Medulla oblongata (tissue), 1 donor: Measurements from ENCODE around the gene HIRIP3.

Experiments used
- DNase-seq: peaks from one replicate; pipeline ENCODE4 v3.0.0-alpha.2; 2015; ENCODE audit errors: extremely low spot score

The HIRIP3 gene

GRCh38 chr16:29983420-29984136, 11.8 kb downstream of the HIRIP3 start:
- no peak for DNase-seq

GRCh38 chr16:29982560-29983419, 12.6 kb downstream of the HIRIP3 start:
- DNase-seq: no peak

DNA sequence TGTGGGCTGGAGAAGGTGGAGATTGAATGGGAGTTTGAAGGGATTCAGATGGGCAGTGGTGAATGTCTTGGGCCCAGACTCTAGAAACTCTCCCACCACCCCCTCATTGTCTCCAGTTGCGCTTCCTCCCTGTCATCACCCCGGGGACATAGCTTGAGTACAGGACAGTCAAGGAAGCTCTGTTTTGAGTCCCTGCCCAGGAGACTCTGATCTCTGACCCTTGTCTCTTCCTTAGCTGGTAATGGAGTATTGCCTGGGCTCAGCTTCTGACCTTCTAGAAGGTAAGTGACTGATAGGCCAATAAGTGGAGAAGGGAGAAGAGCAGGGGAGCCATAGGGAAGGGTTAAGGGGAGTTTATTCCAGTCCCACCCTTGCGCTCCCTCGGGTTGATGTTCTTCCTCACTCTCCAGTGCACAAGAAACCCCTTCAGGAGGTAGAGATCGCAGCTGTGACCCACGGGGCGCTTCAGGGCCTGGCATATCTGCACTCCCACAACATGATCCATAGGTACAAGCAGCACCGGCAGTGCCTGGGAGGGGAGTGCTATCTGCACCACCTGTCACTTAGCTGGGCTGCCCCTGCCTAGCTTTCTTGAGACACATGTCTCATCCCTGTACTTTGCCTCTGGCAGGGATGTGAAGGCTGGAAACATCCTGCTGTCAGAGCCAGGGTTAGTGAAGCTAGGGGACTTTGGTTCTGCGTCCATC, 16.7 kb downstream of the HIRIP3 start:
- DNase-seq: no peak

DNA sequence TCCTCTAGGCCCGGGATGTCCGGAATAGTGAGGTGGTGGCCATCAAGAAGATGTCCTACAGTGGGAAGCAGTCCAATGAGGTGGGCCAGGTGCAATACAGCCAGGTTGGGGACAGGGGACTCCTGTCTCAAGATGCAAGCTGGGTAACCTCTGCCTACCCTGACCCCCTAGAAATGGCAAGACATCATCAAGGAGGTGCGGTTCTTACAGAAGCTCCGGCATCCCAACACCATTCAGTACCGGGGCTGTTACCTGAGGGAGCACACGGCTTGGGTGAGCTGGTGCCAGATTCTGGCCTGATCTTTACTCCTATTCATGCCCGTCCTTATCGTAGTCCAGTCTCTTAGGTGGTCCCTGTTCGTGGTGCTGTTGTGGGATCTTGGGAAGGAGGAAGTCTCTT, 17.3 kb downstream of the HIRIP3 start:
- DNase-seq: no peak

GRCh38 chr16:29977063-29977825, 18.2 kb downstream of the HIRIP3 start:
- DNase-seq: no peak

- no peak for DNase-seq
These were observed 19.5 kb downstream of the HIRIP3 start for GRCh38 chr16:29975811-29976511.

DNA sequence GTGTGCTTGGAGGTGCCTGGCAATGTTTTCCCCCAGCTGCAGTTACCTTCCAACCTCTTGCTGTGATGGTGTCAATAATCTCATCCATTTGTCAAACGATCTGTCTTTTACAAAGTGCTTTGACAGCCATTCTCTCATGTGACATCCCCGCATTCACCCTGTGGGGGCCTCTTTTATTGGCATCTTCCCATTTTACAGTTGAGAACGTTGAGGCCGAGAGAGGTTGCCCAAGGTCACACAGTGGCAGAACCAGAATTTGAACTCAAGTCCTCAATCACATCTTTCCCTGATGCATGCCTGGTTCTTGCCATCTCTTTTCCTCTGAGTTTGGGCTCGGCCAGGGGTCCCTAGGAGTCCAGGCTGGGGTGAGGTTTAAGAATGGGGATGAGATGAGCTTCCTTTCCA, 20.3 kb downstream of the HIRIP3 start:
- DNase-seq: no peak

- DNase-seq: peak; percentile 20
These were observed 20.9 kb downstream of the HIRIP3 start for GRCh38 chr16:29974291-29975133.

- DNase-seq: peak; percentile 99
These were observed 21.8 kb downstream of the HIRIP3 start, which contains the start of gene TAOK2 for GRCh38 chr16:29973384-29974246. TAOK2 (plus strand) TSS chr16:29973868; CDS start chr16:29977773, 3,905 bp downstream.

DNA sequence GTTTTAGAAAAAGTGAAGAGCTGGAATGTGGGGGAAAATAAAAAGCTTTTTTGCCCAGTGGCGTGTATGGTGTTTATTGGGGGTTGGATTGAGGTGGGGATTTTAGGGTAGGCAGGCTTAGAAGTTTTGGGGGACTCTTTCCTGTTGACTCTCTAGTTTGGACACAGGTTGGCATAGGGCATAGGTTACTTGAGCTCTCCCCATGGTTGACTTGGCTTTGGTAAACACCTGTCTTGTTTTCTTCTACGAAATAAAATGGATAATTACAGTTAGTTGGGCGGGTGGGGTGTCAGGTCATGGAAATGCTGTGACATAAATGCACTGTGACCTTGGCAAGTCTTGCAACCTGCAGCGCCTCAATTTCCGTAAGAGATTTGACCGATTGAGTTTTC, 22.4 kb downstream of the HIRIP3 start:
- no peak for DNase-seq

DNA sequence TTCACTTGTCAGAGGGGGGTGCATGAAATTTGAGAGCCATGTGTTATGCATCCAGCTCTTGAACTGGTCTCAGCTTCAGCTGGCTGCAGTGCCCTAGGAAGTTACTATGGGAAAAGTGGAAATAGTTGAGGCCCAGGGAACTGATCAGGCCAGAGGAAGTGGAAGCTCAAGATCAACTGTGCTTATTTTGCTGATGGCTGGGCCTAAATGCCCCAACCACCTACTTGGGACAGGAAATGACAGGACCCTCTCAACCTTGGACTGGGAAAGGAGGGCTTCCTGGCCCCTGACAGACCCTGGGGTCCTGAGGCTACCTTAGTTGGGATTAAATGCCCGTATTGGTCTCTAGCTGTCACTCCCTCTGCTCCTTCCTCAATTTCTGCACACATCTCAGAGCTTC, 22.9 kb downstream of the HIRIP3 start:
- DNase-seq: no peak

GRCh38 chr16:29971304-29971703, 24.1 kb downstream of the HIRIP3 start:
- no peak for DNase-seq

- DNase-seq: no peak
These were observed 27.2 kb downstream of the HIRIP3 start for GRCh38 chr16:29968205-29968604.

- DNase-seq: no peak
These were observed 32.2 kb downstream of the HIRIP3 start for GRCh38 chr16:29963021-29963743.

- DNase-seq: peak; percentile 57
These were observed 32.9 kb downstream of the HIRIP3 start for GRCh38 chr16:29962344-29962994.

- peak; percentile 95 for DNase-seq
These were observed 33.7 kb downstream of the HIRIP3 start, which contains the start of gene TMEM219 for GRCh38 chr16:29961479-29962343. TMEM219 (plus strand) TSS chr16:29962079; CDS start chr16:29963144, 1,065 bp downstream.

DNA sequence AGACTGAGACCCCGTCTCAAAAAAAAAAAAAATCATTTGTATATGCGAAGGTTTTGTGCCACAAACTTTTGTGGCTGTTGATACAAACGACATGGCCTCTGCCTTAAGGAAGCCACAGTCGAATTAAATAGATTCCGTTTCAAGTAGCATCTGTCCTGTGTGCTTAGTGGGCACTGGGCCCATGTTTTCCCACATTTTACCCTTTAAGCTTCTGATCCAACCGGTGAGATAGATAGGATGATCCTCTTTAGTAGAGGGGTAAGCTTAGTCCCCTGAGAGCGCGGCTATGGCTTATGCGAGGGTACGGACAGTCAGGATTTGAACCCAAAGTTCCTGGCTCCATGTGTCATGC, 34.3 kb downstream of the HIRIP3 start:
- DNase-seq: no peak
